Erythroblast (primary cell): ENCODE results near the gene NDUFC2.
"Not testable (repeated sequence)": the region's sequence is repeated elsewhere in the genome, so short reads cannot be mapped to it uniquely, and the experiment has no call there.

Source experiments
- DNase-seq, 2 experiments: peaks; one replicate each; lab custom pipeline; 2025; lab: John Stamatoyannopoulos, UW
- GATA1 ChIP-seq: IDR thresholded peaks from 2 replicates; pipeline ENCODE4 v1.6.1; 2011; ENCODE audit warnings: low read depth, mild to moderate bottlenecking, control low read depth, low read length, moderate library complexity
- POLR2A ChIP-seq: IDR thresholded peaks from 2 replicates; pipeline ENCODE4 v1.6.1; 2011; ENCODE audit warnings: mild to moderate bottlenecking, low read length

The NDUFC2 gene

GRCh38 chr11:78070621-78071020, 9.0 kb downstream of the NDUFC2 start:
- no peak for TF ChIP-seq GATA1
- no peak for TF ChIP-seq POLR2A

GRCh38 chr11:78069465-78069864, 10.2 kb downstream of the NDUFC2 start:
- peak; percentile 50 to 64 for DNase-seq
- TF ChIP-seq GATA1, result no peak
- TF ChIP-seq POLR2A, result no peak

More at GRCh38 chr11:78070621-78071020, 9.0 kb downstream of the NDUFC2 start:
- no peak for DNase-seq

- TF ChIP-seq POLR2A (no peak), GATA1 (no peak)
- no peak for DNase-seq
Observed at GRCh38 chr11:78067704-78068103, 12.0 kb downstream of the NDUFC2 start.

- no peak for DNase-seq
Observed at GRCh38 chr11:78066471-78066870, 13.2 kb downstream of the NDUFC2 start.

GRCh38 chr11:78065203-78065602, 14.5 kb downstream of the NDUFC2 start:
- TF ChIP-seq POLR2A (no peak), GATA1 (no peak)
- DNase-seq, result no peak

More at GRCh38 chr11:78066471-78066870, 13.2 kb downstream of the NDUFC2 start:
- no peak for TF ChIP-seq GATA1
- TF ChIP-seq POLR2A, result no peak

- TF ChIP-seq POLR2A (no peak), GATA1 (no peak)
- no peak for DNase-seq
Observed at GRCh38 chr11:78063440-78064181, 16.1 kb downstream of the NDUFC2 start, which contains the start of gene THRSP. Gene THRSP (plus strand): TSS chr11:78063861. CDS start chr11:78063882, 21 bp downstream.

GRCh38 chr11:78062671-78063070, 17.0 kb downstream of the NDUFC2 start:
- no peak for DNase-seq

DNA sequence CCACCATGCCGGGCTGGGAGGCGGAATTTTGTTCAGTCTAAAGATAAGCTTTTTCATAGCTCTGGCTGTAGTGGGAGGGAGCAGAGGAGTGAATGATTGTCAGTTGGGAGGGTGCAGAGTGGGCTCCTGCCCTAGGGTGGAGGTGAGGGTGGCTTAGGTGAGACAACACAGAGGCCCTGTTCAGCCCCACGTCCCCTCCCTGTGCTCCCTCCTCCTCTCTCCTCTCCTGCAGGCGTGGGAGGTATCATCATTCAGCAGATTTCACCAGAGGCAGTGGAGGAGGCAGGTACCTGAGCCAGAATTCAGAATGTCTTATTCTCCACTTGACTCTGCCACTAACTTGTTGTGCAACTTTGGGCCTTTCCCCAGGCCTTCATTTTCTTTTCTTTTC, 17.7 kb downstream of the NDUFC2 start:
- TF ChIP-seq GATA1 (no peak), POLR2A (no peak)
- no peak for DNase-seq

More at GRCh38 chr11:78062671-78063070, 17.0 kb downstream of the NDUFC2 start:
- TF ChIP-seq POLR2A, result no peak
- no peak for TF ChIP-seq GATA1

DNA sequence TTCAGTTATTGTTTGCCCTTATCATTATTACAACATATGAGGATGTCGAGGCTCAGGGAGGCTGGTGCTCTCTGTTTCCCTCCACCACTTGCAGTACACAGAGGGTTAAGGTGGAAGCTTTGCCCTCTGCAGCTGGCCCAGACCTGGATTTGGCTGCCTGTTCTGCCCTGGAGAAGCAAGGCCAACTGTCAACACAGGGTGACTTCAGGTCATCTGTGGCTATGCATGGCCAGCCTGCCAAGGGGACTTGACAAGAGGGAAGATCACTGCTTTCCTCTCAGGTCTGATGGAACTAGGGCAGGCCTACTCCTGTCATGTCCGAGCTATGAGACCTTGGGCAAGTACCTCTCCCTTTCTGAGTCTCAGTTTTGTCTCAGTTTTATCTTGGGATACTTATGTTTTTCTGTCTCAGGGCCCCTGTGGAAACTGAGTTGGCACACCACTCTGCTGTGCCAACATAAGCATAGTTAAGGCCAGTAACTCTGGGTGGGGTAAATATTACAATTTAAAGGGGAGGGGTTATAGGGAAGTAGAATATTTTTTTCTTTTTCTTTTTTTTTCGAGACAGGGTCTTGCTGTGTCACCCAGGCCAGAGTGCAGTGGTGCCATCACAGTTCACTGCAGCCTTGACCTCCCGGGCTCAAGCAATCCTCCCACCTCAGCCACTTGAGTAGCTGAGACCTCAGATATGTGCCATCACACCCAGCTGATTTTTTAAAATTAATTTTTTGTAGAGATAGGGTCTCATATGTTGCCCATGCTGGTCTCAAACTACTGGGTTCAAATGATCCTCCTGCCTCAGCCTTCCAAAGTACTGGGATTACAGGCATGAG, 18.4 kb downstream of the NDUFC2 start:
- no peak for DNase-seq
- TF ChIP-seq POLR2A, result no peak
- no peak for TF ChIP-seq GATA1

- DNase-seq, result no peak
- TF ChIP-seq GATA1 (no peak), POLR2A (no peak)
Observed at GRCh38 chr11:78060533-78060932, 19.1 kb downstream of the NDUFC2 start.

GRCh38 chr11:78059749-78060328, 19.8 kb downstream of the NDUFC2 start:
- not testable (repeated sequence) for DNase-seq

DNA sequence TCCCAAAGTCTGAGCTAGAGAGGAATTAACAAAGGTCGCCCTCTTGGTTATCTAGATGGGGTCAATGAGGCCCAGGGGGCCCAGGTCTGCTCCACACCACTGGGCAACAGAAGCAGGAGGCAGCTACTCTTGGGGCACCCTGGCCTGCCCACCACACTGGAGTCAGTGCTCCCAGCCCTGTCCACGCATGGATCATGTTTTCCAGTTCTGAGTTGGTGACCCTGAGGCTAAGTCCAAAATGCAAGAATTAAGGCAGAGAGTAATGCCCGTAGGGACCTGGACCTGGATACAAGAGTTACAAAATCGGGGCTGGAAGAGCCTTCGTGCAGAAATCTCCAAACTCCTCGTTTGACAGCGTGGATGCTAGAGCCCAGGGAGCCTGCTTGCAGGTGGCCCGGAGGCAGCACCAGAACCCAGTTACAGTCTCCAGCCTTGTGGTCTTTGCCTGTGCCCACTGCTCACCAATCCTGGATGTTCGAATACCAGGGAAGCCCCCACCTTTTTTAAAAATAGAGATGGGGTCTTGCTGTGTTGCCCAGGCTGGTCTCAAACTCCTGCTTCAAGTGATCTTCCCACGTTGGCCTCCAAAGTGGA, 22.1 kb downstream of the NDUFC2 start:
- no peak for DNase-seq
- no peak for TF ChIP-seq POLR2A
- no peak for TF ChIP-seq GATA1

DNA sequence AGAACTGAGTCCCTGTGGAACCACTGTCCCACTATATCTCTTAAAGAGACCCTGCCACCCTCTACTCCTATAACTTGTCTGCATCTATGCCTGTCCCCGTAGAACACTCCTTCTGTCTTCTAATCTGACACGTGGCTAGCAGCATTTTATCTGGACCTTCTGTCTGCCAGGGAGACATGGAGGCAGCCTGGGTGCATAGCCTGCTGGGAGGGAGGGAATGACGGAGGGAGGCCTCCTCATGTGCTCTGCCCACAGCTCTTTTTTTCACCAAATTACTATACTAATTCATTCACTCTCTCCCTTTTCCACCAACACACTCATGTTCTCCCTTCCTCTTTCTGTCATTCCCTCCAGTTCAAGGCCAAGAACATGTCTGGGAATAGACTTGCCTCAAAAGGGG, 23.6 kb downstream of the NDUFC2 start:
- DNase-seq, result peak in 1 of 2 experiments; percentile 13
- no peak for TF ChIP-seq POLR2A
- TF ChIP-seq GATA1, result no peak
